Psoas muscle (tissue), 8 donors: Measurements from ENCODE around the gene TBX18. TPM values are rescaled to one million over a fixed set of nuclear protein-coding genes. Genes with fewer than 3 reads are reported as not detected.

Experiments used
- ATAC-seq, 4 donors: fragments of 200-7000 bp; cut with Tn5 transposase; one replicate each; pipeline ENCODE4 v1.9.1; 2020; ENCODE audit warnings: moderate library complexity in 3 of 4, mild to moderate bottlenecking in 2 of 4
- DNase-seq, 2 donors: peaks; one replicate each; pipeline ENCODE4 v3.0.0-alpha.2; 2020
- H3K27ac ChIP-seq: fragments of 200-600 bp; one replicate; pipeline ENCODE4 v1.8.0; 2022
- H3K27me3 ChIP-seq, 3 donors: fragments of 200-600 bp in 1 of 3; one replicate each; pipeline versions ENCODE4 v1.6.1 to v1.8.0; 2013 to 2022; ENCODE audit warnings: low read length in 2 of 3, mild to moderate bottlenecking in 2 of 3, moderate library complexity in 1 of 3; ENCODE audit not compliant: insufficient read depth in 3 of 3
- H3K36me3 ChIP-seq, 2 donors: fragments of 200-600 bp in 1 of 2; one replicate each; pipeline versions ENCODE4 v1.6.1 to v1.8.0; 2013 to 2022; ENCODE audit warnings: low read depth in 1 of 2, mild to moderate bottlenecking in 1 of 2, moderate library complexity in 1 of 2; ENCODE audit not compliant: insufficient read depth in 1 of 2
- H3K4me1 ChIP-seq: fragments of 200-600 bp; one replicate; pipeline ENCODE4 v1.8.0; 2022
- H3K4me3 ChIP-seq: fragments of 200-600 bp; one replicate; pipeline ENCODE4 v1.8.0; 2022; ENCODE audit warnings: mild to moderate bottlenecking
- H3K9me3 ChIP-seq: fragments of 200-600 bp; one replicate; pipeline ENCODE4 v1.8.0; 2022
- CTCF ChIP-seq: fragments of 200-600 bp; IDR thresholded peaks from one replicate; pipeline ENCODE4 v1.8.0; 2022; ENCODE audit warnings: antibody characterized with exemption
- WGBS, 3 donors: extraction: QIAGEN DNeasy Blood & Tissue Kit; methylation state at CpG; one replicate each; pipeline versions ENCODE4 v1.1.6 to v1.1.7; 2013; 5-methylcytosine and 5-hydroxymethylcytosine counted together
- intact Hi-C, 2 donors: fragments of 100-400 bp; cut with DNase I; formaldehyde crosslinking; loops; one replicate each; pipeline versions ENCODE4 v1.11.0 to v1.14.2; 2022
- polyA plus RNA-seq, 3 donors: library from polyadenylated mRNA; stranded (reverse); fragments of 200-250 nt; gene quantifications; one replicate each; pipeline ENCODE4 v1.2.3, GENCODE V29; 2013
- total RNA-seq, 4 donors: library from RNA; stranded (reverse); fragmentation: NEBNext Ultra II Directional in 2 of 4; extraction: Animal tissue kit (Norgen Biotek cat#: 25700) in 2 of 4; gene quantifications; one replicate each; pipeline versions ENCODE4 v1.2.1 to v1.2.4, GENCODE V29; 2021 to 2023
- donor health status: healthy with polysubstance abuse.
- donor health status: DM: no; HTN: no; CAD: no; lungs with moderate emphysema.
- donor health status: Bipolar disorder and iron deficiency.
- donor health status: healthy.
- donor health status: DM: yes; HTN: yes; CAD: no.
- donor health status: DM: no; HTN: no; CAD: no.
- donor health status: DM: no; HTN: no; CAD: no.
- donor health status: DM: yes; HTN: yes; CAD: no.

TBX18 gene
- total and polyA plus RNA-seq, 7 donors: 0.24 to 1.0 (median 0.55) TPM

GRCh38 chr6:84769306-84769705 lies 4.9 kb upstream of the TBX18 start:
- no peak for DNase-seq
- no peak for TF ChIP-seq CTCF
- H3K9me3 ChIP-seq: no peaks in the 10 kb centered on the region
- peaks cover 21 to 99% (median 38%) of the 10 kb centered on the region in 3 donors for H3K27me3 ChIP-seq
- ATAC-seq: no peak
- no peaks in the 10 kb centered on the region for H3K36me3 ChIP-seq
- no peak overlapping the region for H3K27ac ChIP-seq
- 16 to 24% (median 19%) methylated on average over 5 of the region's 5 CpGs for WGBS, 3 donors
- H3K4me3 ChIP-seq: no peak overlapping the region
- intact Hi-C loops: no loop called here
- H3K4me1 ChIP-seq: peaks cover 8% of the 10 kb centered on the region

- Histone ChIP-seq H3K36me3 (no peaks in the 10 kb centered on the region), H3K9me3 (no peaks in the 10 kb centered on the region), H3K27ac (no peak overlapping the region), H3K4me1 (peaks cover under 1% of the 10 kb centered on the region), H3K4me3 (peak overlapping the region; percentile 15), H3K27me3 (peaks cover 21 to 99% (median 39%) of the 10 kb centered on the region in 3 donors)
- intact Hi-C loops: no loop called here
- 8 to 10% (median 9%) methylated on average over 31 of the region's 31 CpGs for WGBS, 3 donors
- no peak for TF ChIP-seq CTCF
- DNase-seq: peak in 1 of 2 donors; percentile 44
- ATAC-seq: no peak
These were observed 4.2 kb upstream of the TBX18 start for GRCh38 chr6:84768442-84769174.

- no peak for DNase-seq
- no peak for ATAC-seq
- H3K9me3 ChIP-seq: no peaks in the 10 kb centered on the region
- no peaks in the 10 kb centered on the region for H3K36me3 ChIP-seq
- no peaks in the 10 kb centered on the region for H3K4me1 ChIP-seq
- no peak overlapping the region for H3K4me3 ChIP-seq
- no peak for TF ChIP-seq CTCF
- H3K27ac ChIP-seq: no peak overlapping the region
- peaks cover 17 to 99% (median 35%) of the 10 kb centered on the region in 3 donors for H3K27me3 ChIP-seq
- 28 to 38% (median 28%) methylated on average over 14 of the region's 14 CpGs for WGBS, 3 donors
- intact Hi-C loops: no loop called here
These were observed 3.3 kb upstream of the TBX18 start for GRCh38 chr6:84767526-84768201.

GRCh38 chr6:84766799-84767525 lies 2.6 kb upstream of the TBX18 start:
- Histone ChIP-seq H3K4me3 (no peak overlapping the region), H3K27ac (no peak overlapping the region), H3K36me3 (no peaks in the 10 kb centered on the region), H3K27me3 (peaks cover 14 to 98% (median 39%) of the 10 kb centered on the region in 3 donors), H3K9me3 (no peaks in the 10 kb centered on the region), H3K4me1 (no peaks in the 10 kb centered on the region)
- WGBS, 3 donors: 33 to 35% (median 34%) methylated on average over 38 of the region's 38 CpGs
- ATAC-seq: no peak
- TF ChIP-seq CTCF: no peak
- intact Hi-C loops: no loop called here
- DNase-seq: no peak
